ENCODE data around the gene TNFAIP8.
A peak's percentile ranks its signal among the peaks of the same experiment; 100 is the strongest.

TNFAIP8 gene

GRCh38 chr5:119353213-119353612 is 2.6 kb upstream of the TNFAIP8 start:
- DNase-seq, result no peak

GRCh38 chr5:119353686-119354366 is 2.0 kb upstream of the TNFAIP8 start:
- DNase-seq, result no peak

GRCh38 chr5:119354537-119355243 is 1.1 kb upstream of the TNFAIP8 start:
- DNase-seq, result no peak

GRCh38 chr5:119355244-119355638 is 578 bp upstream of the TNFAIP8 start:
- DNase-seq, result peak; percentile 62 to 64

- DNase-seq, result no peak
Measured at GRCh38 chr5:119356612-119357188, 881 bp downstream of the TNFAIP8 start.

GRCh38 chr5:119357270-119357669 is 1.5 kb downstream of the TNFAIP8 start:
- no peak for DNase-seq

GRCh38 chr5:119357808-119358529 is 2.1 kb downstream of the TNFAIP8 start:
- no peak for DNase-seq

- DNase-seq, result no peak
Measured at GRCh38 chr5:119358530-119358900, 2.7 kb downstream of the TNFAIP8 start.

GRCh38 chr5:119358901-119359603 is 3.2 kb downstream of the TNFAIP8 start:
- no peak for DNase-seq

GRCh38 chr5:119359737-119360413 is 4.1 kb downstream of the TNFAIP8 start:
- DNase-seq, result no peak

GRCh38 chr5:119360905-119361593 is 5.2 kb downstream of the TNFAIP8 start:
- no peak for DNase-seq

- DNase-seq, result no peak
Measured at GRCh38 chr5:119361594-119362125, 5.8 kb downstream of the TNFAIP8 start.

GRCh38 chr5:119362714-119363113 is 6.9 kb downstream of the TNFAIP8 start:
- DNase-seq, result no peak

GRCh38 chr5:119363271-119363670 is 7.5 kb downstream of the TNFAIP8 start:
- DNase-seq, result no peak

GRCh38 chr5:119363936-119364335 is 8.1 kb downstream of the TNFAIP8 start:
- DNase-seq, result peak; percentile 29 to 32

- no peak for DNase-seq
Measured at GRCh38 chr5:119365847-119366539, 10.2 kb downstream of the TNFAIP8 start.

- no peak for DNase-seq
Measured at GRCh38 chr5:119366540-119366881, 10.7 kb downstream of the TNFAIP8 start.

GRCh38 chr5:119367502-119368237 is 11.9 kb downstream of the TNFAIP8 start:
- peak in 1 of 2 donors; percentile 35 for DNase-seq

- DNase-seq, result peak; percentile 66 to 73
Measured at GRCh38 chr5:119368238-119368630, 12.4 kb downstream of the TNFAIP8 start.

GRCh38 chr5:119370486-119370885 is 14.7 kb downstream of the TNFAIP8 start:
- DNase-seq, result no peak
